Body of pancreas (tissue), 4 donors: ENCODE results near the gene TRAPPC2L. TPM values are rescaled to one million over a fixed set of nuclear protein-coding genes. Genes with fewer than 3 reads are reported as not detected.

Source experiments
- ATAC-seq: fragments of 150-250 bp; one replicate; pipeline ENCODE4 v1.9.1; 2016
- DNase-seq, 4 donors: peaks; one replicate each; pipeline ENCODE4 v3.0.0-alpha.2; 2019
- H3K27ac ChIP-seq, 4 donors: fragments of 200-600 bp; sonication (generic); 1 replicate in 3 of 4; 2 replicates in 1 of 4; pipeline versions ENCODE4 v1.5.1 to v1.6.1; 2016 to 2019; ENCODE audit warnings: mild to moderate bottlenecking in 1 of 4, mixed read lengths in 1 of 4, moderate library complexity in 1 of 4
- H3K27me3 ChIP-seq, 2 donors: fragments of 200-600 bp; sonication (generic); one replicate each; pipeline ENCODE4 v1.6.0; 2016; ENCODE audit warnings: mild to moderate bottlenecking in 1 of 2
- H3K36me3 ChIP-seq, 2 donors: fragments of 200-600 bp; sonication (generic); replicated peaks in 1 of 2; 2 replicates each; pipeline ENCODE4 v1.5.1; 2016; ENCODE audit warnings: low read depth in 2 of 2; ENCODE audit not compliant: insufficient read depth in 1 of 2
- H3K4me1 ChIP-seq: fragments of 200-600 bp; sonication (generic); one replicate; pipeline ENCODE4 v1.6.0; 2016
- H3K4me3 ChIP-seq, 2 donors: fragments of 200-600 bp; sonication (generic); 1 replicate in 1 of 2; 2 replicates in 1 of 2; pipeline ENCODE4 v1.5.1; 2016 to 2019
- H3K9me3 ChIP-seq, 3 donors: fragments of 200-600 bp; sonication (generic); 1 replicate in 2 of 3; 2 replicates in 1 of 3; pipeline ENCODE4 v1.5.1; 2016
- POLR2A ChIP-seq, 3 donors: fragments of 450-650 bp; IDR thresholded peaks; one replicate each; pipeline ENCODE4 v1.6.1; 2016; ENCODE audit warnings: antibody characterized with exemption in 3 of 3, mild to moderate bottlenecking in 2 of 3
- WGBS, 2 donors: methylation state at CpG; one replicate each; pipeline ENCODE4 v1.1.5; 2017; 5-methylcytosine and 5-hydroxymethylcytosine counted together
- intact Hi-C: fragments of 100-400 bp; cut with DNase I; formaldehyde crosslinking; loops from one replicate; pipeline ENCODE4 v1.15.1; 2023
- total RNA-seq, 2 donors: library from RNA; depleted of rRNA; stranded (reverse); fragments of >200 nt; gene quantifications; one replicate each; pipeline ENCODE4 v1.1.0, GENCODE V29; 2016
- TF ChIP-seq, protein P1 (sequence below), 7 experiments: fragments of 450-650 bp in 4 of 7; fragments of 200-600 bp in 3 of 7; sonication (generic) in 3 of 7; IDR thresholded peaks; one replicate each; pipeline ENCODE4 v1.5.1; 2016 to 2019; ENCODE audit warnings: antibody characterized with exemption in 7 of 7

TRAPPC2L gene
- total RNA-seq, 2 donors from 2014 or later, result 7.6 to 35.5 TPM

DNA sequence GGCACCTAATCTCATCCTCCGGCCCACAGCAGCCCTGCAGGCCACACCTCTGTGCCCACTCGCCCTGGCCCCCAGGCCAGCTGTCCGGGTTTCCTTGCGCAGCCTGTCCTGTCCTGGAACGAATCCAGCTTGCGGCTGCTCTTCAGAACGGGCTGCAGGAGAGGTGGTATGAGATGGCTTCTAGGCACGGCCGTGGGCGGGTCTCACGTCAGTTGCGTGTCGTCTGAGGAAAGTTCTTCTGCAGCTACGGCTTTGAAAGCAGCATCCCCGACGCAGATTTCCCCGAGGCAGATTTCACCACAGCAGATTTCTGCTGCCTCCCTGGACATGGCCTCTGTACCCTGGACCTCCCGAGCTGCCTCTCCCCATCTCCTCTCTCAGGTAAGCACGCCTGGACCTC is 18.4 kb upstream of the TRAPPC2L start:
- WGBS, 2 donors, result 86 to 92% methylated on average over 13 to 19 of the region's 19 CpGs
- Histone ChIP-seq H3K27ac (no peak overlapping the region), H3K36me3 (no peaks in the 10 kb centered on the region), H3K27me3 (no peaks in the 10 kb centered on the region), H3K9me3 (no peaks in the 10 kb centered on the region), H3K4me1 (no peaks in the 10 kb centered on the region), H3K4me3 (no peak overlapping the region)
- ATAC-seq, result no peak
- TF ChIP-seq POLR2A (IDR thresholded peaks at IDR 0.05), result no peak
- TF ChIP-seq, protein P1, sequence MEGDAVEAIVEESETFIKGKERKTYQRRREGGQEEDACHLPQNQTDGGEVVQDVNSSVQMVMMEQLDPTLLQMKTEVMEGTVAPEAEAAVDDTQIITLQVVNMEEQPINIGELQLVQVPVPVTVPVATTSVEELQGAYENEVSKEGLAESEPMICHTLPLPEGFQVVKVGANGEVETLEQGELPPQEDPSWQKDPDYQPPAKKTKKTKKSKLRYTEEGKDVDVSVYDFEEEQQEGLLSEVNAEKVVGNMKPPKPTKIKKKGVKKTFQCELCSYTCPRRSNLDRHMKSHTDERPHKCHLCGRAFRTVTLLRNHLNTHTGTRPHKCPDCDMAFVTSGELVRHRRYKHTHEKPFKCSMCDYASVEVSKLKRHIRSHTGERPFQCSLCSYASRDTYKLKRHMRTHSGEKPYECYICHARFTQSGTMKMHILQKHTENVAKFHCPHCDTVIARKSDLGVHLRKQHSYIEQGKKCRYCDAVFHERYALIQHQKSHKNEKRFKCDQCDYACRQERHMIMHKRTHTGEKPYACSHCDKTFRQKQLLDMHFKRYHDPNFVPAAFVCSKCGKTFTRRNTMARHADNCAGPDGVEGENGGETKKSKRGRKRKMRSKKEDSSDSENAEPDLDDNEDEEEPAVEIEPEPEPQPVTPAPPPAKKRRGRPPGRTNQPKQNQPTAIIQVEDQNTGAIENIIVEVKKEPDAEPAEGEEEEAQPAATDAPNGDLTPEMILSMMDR (IDR thresholded peaks at IDR 0.05), result no peak
- DNase-seq, result no peak
- intact Hi-C loops, result no loop called here

DNA sequence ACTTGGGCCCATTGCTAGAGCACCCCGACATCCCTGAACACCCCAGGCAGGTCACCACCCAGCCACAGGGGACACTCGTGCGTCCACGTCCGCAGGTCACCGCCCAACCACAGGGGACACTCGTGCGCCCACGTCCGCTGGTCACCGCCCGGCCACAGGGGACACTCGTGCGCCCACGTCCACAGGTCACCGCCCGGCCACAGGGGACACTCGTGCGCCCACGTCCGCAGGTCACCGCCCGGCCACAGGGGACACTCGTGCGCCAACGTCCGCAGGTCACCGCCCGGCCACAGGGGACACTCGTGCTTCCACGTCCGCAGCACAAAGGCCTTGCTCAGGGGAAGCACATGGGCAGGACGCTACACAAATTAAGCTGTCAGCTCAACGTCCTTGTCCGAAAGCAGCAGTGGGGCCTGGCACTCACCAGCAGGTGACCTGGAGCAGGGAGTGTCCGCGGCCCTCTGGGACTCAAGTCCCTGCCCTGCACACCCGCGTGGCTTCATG is 17.8 kb upstream of the TRAPPC2L start:
- H3K27ac ChIP-seq, result no peak overlapping the region
- no peak overlapping the region for H3K4me3 ChIP-seq
- ATAC-seq (no peak), DNase-seq (no peak)
- WGBS, 2 donors, result 94% methylated on average over 31 to 39 of the region's 39 CpGs
- H3K9me3 ChIP-seq, result no peaks in the 10 kb centered on the region
- TF ChIP-seq, protein P1 (IDR thresholded peaks at IDR 0.05), result no peak
- TF ChIP-seq POLR2A (IDR thresholded peaks at IDR 0.05), result no peak
- no peaks in the 10 kb centered on the region for H3K27me3 ChIP-seq
- intact Hi-C loops, result no loop called here
- no peaks in the 10 kb centered on the region for H3K36me3 ChIP-seq
- no peaks in the 10 kb centered on the region for H3K4me1 ChIP-seq

DNA sequence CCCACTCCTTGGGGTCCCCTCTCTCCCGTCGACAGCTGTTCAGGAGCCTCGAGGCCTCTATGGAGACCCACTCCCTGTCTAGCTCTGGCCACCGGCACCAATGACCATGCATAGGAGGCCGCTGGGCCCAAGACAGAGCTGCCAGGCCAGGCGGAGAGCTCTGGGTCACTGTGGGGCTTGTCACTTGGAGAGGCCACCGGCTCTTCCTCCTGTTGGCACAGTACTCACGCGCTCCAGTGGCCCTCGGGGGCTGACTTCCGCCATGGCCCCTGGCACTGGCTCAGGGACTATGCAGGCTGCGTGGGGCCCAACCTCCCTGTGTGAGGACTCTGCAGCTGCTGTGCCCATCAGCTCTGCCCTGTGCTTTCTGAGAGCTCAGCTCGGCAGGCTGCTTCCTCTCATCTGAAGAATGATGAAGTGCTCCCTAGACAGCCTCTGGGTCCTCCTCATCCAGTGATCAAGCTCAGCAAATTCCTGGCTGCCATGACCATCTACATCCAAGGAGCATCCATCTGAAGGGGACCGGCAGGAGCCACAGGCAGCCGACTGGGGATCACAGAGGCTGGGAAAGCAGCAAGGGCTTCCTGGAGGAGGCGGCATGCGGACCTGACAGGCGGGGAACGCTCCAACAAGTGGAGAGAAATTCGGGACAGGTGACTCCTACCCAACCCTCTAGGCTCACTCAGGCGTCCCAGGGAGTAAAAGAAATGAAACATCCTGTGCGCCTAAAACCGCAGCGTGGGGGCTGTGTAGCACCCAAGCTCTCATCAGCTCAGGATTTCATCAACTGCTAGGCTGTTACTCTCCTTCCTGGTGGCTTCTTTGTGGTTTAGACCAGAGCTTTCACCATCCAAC is 17.0 kb upstream of the TRAPPC2L start:
- Histone ChIP-seq H3K9me3 (no peaks in the 10 kb centered on the region), H3K27me3 (no peaks in the 10 kb centered on the region), H3K4me3 (no peak overlapping the region), H3K27ac (no peak overlapping the region), H3K4me1 (no peaks in the 10 kb centered on the region), H3K36me3 (no peaks in the 10 kb centered on the region)
- TF ChIP-seq POLR2A (IDR thresholded peaks at IDR 0.05), result no peak
- TF ChIP-seq, protein P1 (IDR thresholded peaks at IDR 0.05), result no peak
- WGBS, 2 donors, result 87 to 92% methylated on average over 11 to 22 of the region's 24 CpGs
- DNase-seq (no peak), ATAC-seq (no peak)
- intact Hi-C loops, result no loop called here

DNA sequence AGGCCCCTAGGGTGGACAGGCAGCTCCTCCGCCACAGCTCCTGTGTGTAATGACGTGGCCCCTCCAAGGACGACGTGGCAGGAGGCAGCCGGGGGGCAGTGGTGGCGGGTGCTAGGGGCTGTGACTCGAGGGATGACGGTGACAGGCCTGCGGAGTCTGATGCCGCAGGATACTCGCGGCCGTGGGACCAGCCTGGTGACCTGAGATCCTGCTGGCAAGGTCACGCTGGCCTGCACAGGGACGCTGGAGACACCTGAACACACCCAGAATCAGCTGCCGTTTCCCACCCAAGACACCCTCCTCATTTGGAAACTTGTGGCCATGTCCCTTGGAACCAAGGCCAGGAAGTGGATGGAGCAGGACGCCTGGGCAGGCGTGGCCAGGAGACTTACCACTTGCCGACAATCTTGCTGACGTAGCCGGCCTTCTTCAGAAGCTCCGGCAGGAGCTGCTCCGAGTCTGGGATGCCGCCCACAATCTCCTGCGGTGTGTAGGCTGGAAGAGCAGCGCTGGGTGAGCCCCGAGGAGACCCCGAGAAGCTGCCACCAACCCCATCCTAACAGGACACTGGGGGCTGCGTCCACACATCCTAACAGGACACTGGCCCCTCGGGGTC is 16.2 kb upstream of the TRAPPC2L start:
- no peaks in the 10 kb centered on the region for H3K27me3 ChIP-seq
- H3K27ac ChIP-seq, result no peak overlapping the region
- no peaks in the 10 kb centered on the region for H3K36me3 ChIP-seq
- intact Hi-C loops, result no loop called here
- no peak for DNase-seq
- WGBS, 2 donors, result 90 to 100% methylated on average over 7 to 29 of the region's 30 CpGs
- H3K4me1 ChIP-seq, result no peaks in the 10 kb centered on the region
- no peaks in the 10 kb centered on the region for H3K9me3 ChIP-seq
- no peak for ATAC-seq
- H3K4me3 ChIP-seq, result no peak overlapping the region
- TF ChIP-seq POLR2A (IDR thresholded peaks at IDR 0.05), result no peak

- 88 to 94% methylated on average over 38 to 39 of the region's 40 CpGs for WGBS, 2 donors
- intact Hi-C loops, result no loop called here
- no peak for DNase-seq
These were observed 15.2 kb upstream of the TRAPPC2L start for GRCh38 chr16:88841521-88842307.

More at GRCh38 chr16:88841521-88842307, 15.2 kb upstream of the TRAPPC2L start:
- H3K4me3 ChIP-seq, result no peak overlapping the region
- H3K27me3 ChIP-seq, result no peaks in the 10 kb centered on the region
- no peaks in the 10 kb centered on the region for H3K4me1 ChIP-seq
- no peak overlapping the region for H3K27ac ChIP-seq
- no peak for TF ChIP-seq POLR2A (IDR thresholded peaks at IDR 0.05)
- TF ChIP-seq, protein P1 (IDR thresholded peaks at IDR 0.05), result no peak
- H3K36me3 ChIP-seq, result no peaks in the 10 kb centered on the region
- ATAC-seq, result no peak
- H3K9me3 ChIP-seq, result no peaks in the 10 kb centered on the region
